ENCODE results near the gene KICS2.
"Not testable (repeated sequence)": the region's sequence is repeated elsewhere in the genome, so short reads cannot be mapped to it uniquely, and the experiment has no call there.

The KICS2 gene

DNA sequence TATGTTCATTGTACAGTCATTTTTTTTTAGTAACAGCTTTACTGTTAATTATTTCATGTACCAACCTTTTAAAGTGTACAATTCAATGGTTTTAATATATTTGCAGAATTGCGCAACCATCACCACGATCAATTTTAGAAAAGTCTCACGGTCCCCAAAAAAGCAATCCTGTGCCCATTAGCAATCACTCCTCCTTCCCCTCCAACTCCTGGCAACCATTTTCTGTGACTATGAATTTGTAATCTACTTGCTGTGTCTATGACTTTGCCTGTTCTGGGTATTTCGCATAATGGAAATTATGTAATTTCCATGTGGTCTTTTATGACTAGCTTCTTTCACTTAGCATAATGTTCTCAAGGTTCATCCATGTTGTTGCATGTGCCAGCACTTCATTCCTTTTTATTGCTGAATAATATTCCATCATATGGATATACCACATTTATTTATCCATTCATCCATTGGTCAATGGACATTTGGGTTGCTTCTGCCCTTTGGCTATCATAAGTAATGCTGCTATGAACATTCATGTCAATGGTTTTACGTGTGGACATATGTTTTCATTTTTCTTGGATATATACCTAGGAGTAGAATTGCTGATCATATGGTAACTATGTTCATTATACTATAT lies 9.9 kb downstream of the KICS2 start:
- DNase-seq = no peak

DNA sequence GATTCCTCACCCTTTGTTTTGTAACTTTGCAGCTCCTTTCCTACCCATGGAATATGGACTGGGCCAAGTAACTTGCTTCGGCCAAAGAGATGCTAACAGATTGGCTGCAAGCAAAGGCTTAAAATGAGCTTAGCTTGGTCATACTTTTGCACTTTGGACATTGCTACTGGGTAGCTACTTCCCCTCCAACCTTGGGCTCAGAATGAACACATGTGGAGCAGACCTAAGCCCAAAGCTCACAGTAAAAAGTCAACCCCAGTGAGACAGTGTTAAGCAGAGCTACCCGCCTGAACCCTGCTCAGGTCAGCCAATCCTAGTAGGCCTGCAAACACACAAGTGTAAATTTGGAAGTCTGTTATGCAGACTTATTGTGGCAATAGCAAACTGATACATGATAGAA lies 14.6 kb downstream of the KICS2 start:
- no peak for DNase-seq

DNA sequence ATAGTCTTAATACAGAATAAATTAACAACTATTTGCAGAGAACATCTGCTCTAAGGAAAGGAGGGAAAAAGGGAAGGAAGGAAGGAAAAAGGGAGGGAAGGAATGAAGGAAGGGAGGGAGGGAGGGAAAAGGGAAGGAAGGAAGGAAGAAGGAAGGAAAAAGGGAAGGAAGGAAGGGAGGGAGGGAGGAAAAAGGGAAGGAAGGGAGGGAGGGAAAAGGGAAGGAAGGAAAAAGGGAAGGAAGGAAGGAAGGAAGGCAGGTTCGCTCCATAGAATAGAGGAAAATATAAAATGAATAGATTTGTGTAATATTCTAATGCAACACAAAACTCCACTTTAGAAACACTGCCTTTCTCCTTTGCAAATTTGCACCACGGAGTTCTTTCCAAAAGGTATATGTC lies 16.6 kb downstream of the KICS2 start:
- DNase-seq = no peak

DNA sequence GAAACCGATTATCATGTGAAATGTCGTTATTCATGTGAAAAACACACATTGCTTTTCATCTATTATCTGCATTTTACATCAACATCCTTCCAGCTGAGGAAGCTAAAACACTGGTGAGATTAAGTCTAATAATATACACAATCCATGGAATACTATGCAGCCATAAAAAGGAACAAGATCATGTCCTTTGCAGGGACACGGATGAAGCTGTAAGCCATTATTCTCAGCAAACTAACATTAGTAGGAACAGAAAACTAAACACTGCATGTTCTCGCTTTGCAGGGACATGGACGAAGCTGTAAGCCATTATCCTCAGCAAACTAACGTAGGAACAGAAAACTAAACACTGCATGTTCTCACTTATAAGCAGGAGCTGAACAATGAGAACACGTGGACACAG lies 18.3 kb downstream of the KICS2 start:
- DNase-seq = no peak

DNA sequence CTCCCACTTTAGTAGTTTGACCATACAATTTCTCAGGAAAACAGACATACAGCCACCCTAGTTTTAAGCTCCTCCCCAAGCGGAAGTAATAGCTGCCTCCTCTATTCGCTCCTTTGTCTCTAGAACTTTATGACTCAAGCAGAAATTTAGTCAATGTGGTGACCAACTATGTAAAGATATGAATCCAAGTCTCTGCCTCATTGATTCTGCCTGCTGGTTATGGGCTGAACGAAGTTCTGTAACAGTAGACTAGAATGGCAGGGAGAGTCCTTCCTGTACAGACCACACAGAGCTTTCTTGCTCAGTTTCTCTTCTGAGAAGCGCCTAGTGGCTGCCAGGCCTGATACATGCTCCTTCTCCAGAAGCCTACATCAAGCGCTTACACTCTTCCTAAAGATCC lies 19.1 kb downstream of the KICS2 start:
- no peak for DNase-seq

DNA sequence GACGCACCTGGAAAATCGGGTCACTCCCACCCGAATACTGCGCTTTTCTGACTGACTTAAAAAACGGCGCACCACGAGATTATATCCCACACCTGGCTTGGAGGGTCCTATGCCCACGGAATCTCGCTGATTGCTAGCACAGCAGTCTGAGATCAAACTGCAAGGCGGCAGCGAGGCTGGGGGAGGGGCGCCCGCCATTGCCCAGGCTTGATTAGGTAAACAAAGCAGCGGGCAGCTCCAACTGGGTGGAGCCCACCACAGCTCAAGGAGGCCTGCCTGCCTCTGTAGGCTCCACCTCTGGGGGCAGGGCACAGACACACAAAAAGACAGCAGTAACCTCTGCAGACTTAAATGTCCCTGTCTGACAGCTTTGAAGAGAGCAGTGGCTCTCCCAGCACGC lies 26.3 kb downstream of the KICS2 start:
- DNase-seq = not testable (repeated sequence)

DNA sequence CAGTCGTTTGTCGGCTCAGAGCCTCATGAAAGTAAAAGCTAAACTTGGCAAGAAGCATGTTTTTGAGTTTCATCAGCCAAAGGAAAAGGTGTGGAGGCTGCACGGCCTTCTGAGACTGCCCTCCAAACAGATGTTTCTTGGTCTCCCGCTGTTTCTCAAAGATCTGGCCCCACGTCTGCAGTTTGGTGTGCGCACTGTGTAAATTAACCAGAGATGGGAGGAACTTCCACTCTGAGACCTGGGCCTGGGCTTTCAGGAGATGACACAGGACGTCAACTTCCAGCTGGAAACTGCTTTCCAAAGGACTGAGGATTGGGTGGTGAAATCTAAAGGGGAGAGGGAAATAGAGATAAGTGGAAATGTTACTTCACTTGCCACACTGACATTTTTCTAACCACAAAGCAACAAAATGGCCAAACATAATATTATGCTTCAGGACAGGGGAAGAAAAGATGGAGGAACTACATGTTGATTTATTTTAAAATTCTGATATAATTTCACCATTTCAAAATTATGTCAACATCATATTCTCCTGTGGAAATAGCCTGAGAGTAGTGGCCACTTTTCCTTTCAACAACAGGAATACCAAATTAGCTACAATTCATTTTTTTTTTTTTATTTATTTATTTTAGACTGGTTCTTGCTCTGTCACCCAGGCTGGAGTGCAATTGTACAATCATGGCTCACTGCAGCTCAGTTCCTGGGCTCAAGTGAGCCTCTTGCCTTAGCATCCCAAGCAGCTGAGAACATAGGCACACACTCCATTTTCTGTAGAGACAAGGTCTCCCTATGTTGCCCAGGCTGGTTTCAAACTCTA lies 27.6 kb downstream of the KICS2 start:
- no peak for DNase-seq

DNA sequence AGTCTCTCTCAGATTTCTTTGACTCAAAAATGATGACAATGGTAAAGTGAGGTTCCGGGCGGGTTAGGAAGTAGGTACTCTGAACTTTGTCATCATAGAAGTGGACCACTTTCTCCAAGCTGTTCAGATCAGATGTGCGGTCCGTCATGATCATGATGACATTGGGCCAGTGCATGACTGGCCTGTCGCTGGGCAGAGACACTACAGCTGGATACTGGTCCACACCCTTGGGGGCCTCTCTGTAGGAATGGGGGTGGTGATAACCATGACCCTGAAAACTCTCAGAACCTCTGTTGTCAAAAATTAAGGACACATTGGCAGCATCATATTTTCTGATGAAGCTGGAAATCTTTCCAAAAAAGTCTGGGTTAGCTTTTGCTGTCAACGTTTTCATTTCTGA lies 28.2 kb downstream of the KICS2 start:
- DNase-seq = no peak

DNA sequence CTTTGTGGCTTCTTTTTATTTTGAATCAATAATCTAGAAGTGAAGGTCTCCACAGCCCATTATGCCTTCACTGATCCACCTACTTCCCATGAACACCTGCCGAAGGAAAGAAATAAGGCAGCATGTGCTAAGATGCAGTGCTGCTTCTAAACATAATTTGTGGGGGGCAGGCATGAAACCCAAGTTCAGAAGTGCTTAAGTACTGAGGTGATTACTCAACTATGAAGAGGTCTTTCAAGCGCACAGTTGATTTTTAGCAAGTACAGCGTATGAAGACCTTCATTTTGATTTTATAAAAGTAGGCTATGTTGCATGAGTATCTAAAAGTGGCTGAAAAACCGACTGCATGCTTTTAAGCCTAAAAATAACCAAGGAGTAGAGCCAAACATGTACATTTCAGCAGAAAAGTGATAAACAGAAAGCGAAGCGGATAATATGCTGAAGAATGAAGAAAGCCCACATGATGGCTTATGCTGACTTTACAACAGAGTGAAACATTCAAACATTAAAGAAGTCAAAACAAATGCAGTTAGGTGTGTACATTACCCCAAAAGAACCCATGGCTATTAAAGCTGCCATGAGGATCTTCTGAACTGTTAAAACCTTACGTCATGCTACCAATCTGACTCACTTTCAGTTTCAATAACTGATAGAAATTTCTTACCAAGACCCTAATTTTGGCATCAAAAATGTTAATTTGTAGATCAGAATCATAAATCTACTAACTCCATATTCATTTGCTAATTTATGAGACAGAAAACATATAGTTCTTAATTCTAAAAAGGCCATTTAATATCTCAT lies 29.3 kb downstream of the KICS2 start:
- no peak for DNase-seq

DNA sequence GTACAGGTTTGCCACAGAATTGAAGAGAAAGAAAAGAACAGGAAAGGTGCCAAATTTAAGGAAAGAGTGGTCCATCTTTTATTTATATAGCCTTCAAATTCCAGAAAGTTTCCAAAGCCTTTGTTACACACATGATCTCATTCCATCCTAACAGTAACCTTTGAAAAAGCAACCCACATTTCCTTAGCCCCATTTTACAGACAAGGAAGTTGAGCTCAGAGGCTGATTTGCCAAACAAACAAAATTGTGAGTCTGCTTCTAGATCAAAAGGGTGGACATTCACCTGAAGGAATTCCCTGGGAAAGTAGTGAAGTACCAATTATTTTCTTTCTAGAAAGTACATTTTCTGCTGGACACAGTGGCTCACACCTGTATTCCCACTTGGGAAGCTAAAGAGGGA lies 32.0 kb downstream of the KICS2 start:
- no peak for DNase-seq

DNA sequence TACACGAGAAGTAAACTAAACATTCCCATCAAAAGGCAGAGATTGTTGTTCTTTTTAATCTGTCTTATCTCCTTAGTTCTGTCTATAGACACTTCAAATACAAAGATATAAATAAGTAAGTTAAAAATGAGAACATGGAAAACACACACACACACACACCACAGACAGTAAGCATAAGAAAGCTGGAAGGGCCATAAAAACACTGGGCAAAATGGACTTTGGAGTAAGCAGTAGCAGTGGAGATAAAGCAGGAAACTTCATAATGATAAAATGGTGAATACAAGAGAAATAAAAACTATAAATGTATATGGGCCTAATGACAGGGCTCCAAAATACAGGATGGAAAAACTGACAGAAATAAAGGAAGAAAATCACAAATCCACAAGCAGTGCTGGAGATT lies 32.6 kb downstream of the KICS2 start:
- no peak for DNase-seq

DNA sequence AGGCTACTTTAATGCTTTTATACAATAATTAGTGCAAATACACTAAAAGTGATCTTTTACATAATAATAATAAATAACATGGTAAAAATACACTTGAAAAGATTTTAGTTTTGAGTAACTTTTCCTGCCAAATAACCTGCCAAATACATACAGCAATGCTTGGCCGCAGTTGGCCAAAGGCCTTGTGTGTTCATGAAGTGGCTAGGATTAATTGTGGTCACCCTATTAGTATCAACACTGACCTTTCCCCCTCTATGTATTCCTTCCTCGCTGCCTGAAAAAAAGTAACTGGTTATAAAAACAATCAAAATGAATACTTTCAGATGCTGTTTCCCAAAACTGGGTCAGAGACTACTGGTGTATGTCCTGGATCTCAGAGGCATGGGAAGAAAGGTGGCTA lies 34.3 kb downstream of the KICS2 start:
- DNase-seq = no peak

DNA sequence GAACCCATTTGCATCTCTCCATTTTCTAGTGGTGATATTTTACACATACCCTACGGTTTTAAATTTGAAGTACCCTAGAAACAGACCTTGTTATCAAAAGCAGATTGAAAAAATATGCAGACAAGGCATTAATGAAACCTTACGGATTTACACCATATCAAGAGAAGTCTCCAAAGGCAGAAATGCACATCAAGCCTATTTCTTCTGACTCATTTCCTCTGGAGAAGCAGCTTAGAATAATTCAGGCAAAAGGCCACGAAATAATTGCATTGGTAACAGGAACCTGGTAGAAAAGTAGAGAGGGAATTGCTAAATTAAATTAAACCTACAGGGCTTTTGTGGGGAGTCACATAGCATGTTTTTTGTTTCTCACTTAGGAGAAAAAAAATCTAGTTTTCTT lies 34.7 kb downstream of the KICS2 start:
- no peak for DNase-seq

DNA sequence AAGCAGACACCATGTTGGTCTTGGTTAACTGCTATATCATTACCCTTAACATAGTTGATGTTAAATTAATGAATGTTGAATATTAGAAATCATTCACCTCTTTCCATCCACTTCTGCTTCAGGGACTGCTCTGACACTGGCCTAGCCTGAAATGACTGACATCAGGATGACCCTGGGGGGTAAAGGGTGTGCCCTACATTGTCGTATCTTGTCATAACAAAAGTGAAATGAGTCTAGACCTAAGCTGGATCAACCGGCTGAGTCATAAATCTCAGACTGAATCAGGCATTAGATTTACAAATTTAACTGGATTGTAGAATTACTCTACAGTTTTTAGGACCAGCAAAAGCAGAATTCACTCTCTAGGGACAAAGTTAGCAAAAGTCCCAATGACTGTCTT lies 35.3 kb downstream of the KICS2 start:
- DNase-seq = no peak

DNA sequence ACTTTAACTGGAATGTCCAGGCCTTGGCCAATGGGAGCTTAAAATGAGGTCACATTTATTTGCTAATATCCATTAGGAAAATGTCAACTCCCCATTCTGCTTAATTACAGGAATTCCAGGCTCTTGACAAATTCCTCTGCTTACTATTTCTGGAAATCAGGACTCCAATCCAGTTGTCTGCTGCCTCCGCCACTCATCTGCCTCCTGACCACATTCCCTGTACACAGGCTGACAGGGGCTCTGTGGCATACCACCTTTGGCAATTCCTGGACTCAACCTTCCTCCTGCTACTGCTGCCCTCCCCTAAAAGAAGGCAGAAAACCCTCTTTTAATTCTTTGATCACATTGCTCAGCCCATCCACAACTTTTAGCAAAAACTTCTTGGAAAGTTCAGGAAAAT lies 37.9 kb downstream of the KICS2 start:
- DNase-seq = no peak

DNA sequence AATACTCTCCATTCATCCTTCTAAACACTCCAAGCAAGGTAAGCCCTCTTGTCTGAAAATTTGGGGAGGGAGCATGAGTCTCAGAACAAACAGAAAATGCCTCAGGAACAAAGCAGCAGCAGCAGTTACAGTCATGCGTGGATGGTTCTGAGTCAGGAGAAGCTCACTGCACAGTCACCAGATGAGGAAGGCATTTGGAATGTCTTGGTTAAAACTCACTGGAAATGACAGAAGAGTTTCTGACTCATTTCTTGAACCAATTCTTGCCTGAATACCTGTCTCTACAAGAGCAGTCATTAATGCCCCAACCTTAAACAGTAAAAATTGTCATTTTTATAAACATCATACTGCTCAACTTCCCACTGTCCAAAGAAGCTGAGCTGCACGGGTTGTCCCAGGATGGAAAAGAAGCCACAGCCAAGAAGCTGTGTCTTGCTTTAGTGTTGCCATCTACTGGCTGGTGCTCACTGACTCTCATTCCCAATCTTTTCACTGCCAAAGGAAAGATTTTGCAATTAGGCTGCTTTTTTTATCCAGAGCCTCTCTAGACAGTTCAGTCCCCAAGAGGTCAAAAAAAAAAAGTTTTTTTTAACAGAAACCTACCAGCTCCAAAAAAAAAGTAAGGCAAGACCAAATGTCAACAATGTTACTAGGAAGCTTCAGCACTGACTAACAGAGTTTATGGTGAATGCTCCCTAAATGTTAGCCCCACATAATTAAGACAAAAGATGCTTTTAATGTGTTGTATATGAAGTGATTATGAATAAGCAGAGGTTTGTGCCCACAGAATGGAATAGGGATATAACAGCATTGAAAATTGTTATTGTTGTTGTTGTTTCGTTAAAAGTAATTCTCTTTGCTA lies 40.4 kb downstream of the KICS2 start:
- no peak for DNase-seq

DNA sequence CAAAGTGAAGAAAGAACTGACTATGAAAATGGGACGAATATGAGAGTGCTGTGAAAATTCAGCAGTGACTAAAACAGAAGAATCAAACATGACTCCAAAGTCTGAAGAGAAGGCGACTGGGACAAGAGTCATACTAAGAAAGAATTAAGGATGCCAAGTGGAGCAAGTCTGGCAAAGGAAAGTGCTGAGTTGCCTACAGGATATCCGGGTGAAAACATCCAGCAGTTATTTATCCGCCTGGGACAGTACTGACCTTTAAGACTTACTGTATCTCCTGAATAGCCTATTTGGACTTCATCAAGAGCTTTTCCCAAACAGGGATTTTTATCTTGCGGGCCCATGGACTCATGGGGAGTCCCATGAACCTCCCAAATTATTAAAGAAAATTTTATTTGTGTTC lies 41.1 kb downstream of the KICS2 start:
- no peak for DNase-seq

DNA sequence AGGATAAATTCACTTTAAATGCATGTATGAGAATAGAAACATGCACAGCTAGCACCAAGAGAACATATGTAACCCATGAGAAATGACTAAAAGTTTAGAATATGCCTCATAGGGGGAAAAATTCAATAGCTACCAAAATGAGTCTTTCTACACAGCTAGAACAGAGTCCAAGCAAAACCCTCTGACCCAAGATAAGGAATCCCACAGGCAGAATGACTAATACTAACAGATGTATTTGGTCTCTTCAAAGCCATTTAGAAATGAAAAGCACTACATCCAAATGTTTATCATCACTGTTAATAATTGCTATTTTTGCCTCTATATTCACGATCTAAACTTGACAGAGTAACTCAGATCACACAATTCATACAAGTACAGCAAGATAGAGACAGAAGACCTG lies 44.0 kb downstream of the KICS2 start:
- DNase-seq = no peak

DNA sequence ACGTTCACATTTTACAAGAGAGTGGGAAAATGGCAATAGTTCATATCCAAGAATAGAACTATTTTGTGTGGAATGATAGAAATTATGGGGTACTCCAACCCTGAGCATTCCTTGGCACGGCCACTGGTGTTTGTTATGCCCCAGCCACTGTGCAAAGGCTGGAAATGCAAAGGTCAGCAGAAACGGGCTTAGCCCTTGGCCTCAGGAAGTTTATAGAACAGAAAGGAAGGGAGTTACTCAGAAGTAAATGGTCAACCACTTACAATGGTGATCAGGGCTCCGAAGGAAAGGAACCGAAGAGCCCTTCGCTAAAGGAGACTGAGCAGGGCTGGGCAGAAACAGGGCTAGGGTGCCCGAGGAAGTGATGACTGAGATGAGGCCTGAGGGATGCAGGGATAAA lies 45.1 kb downstream of the KICS2 start:
- no peak for DNase-seq

DNA sequence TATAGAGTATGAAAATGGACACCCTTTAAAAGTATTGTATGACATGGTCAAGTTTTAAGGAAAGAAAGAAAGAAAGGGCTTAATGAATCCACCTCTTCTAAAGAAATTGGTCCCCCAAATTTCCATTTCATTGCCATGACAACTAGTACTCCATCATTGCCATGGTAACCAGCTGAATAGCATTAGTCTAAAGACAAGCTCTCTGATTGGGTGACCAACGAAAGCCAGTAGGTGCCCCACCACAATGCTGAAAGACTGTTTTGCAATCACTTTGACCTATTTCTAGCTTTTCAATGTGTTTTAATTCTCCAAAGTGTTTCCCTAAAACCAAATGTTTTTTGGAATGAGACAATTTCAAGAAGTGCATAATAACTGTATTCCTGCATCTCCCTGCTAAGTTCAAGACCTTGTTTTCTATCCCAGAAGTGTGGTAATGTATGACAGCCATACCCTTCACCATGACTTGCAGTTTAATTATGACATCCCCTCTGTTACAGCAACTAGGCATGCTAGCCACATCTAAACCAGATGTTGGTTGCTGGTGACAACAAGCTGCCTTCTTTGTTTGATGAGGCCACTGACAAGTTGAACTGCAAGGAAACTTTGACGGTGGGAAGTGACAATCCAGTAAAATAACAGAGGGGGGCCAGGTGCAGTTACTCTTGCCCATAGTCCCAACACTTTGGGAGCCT lies 46.7 kb downstream of the KICS2 start:
- DNase-seq = no peak

DNA sequence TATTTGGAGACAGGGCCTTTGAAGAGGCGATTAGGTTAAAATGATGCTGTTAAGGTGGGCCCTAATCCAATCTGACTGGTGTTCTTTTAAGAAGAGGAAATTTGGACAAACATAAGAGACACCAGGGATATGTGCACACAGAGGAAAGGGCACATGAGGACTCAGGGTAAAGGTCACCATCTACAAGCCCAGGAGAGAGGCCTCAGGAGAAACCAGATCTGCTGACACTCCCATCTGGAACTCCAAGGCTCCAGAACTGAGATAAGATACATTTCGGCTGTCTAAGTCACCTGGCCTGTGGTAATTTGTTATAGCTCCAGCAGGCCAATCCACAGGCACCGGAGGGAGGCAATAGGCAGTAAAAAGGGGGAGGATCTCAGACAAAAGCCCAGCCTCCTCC lies 48.6 kb downstream of the KICS2 start:
- DNase-seq = no peak

All from stimulated activated naive CD4-positive, alpha-beta T cell treated with Interleukin-2 at 50 U/mL for 16 hours (primary cell).